ENCODE measurements around the gene CCN2.

The CCN2 gene

GRCh38 chr6:131966443-131966842, 15.3 kb upstream of the CCN2 start:
- no peak for DNase-seq (ENCODE audit: low spot score)

GRCh38 chr6:131963063-131963462, 11.9 kb upstream of the CCN2 start:
- no peak for DNase-seq (ENCODE audit: low spot score)

- DNase-seq (ENCODE audit: low spot score): peak; percentile 26
Measured at GRCh38 chr6:131960371-131961133, 9.4 kb upstream of the CCN2 start.

GRCh38 chr6:131958542-131959470, 7.6 kb upstream of the CCN2 start:
- DNase-seq (ENCODE audit: low spot score): no peak

GRCh38 chr6:131958095-131958494, 6.9 kb upstream of the CCN2 start:
- DNase-seq (ENCODE audit: low spot score): no peak

GRCh38 chr6:131955876-131956275, 4.7 kb upstream of the CCN2 start:
- DNase-seq (ENCODE audit: low spot score): no peak

GRCh38 chr6:131955192-131955591, 4.0 kb upstream of the CCN2 start:
- DNase-seq (ENCODE audit: low spot score): no peak

- peak; percentile 91 for DNase-seq (ENCODE audit: low spot score)
Measured at GRCh38 chr6:131954775-131955107, 3.6 kb upstream of the CCN2 start.

GRCh38 chr6:131954059-131954774, 3.0 kb upstream of the CCN2 start:
- no peak for DNase-seq (ENCODE audit: low spot score)

- DNase-seq (ENCODE audit: low spot score): no peak
Measured at GRCh38 chr6:131952886-131953509, 1.8 kb upstream of the CCN2 start.

GRCh38 chr6:131951576-131952230, 531 bp upstream of the CCN2 start:
- DNase-seq (ENCODE audit: low spot score): no peak

GRCh38 chr6:131949909-131950766, 1.0 kb downstream of the CCN2 start:
- peak; percentile 63 for DNase-seq (ENCODE audit: low spot score)

GRCh38 chr6:131949620-131949908, 1.6 kb downstream of the CCN2 start:
- no peak for DNase-seq (ENCODE audit: low spot score)

GRCh38 chr6:131948692-131949619, 2.2 kb downstream of the CCN2 start:
- DNase-seq (ENCODE audit: low spot score): peak; percentile 25

GRCh38 chr6:131947986-131948661, 3.0 kb downstream of the CCN2 start:
- DNase-seq (ENCODE audit: low spot score): no peak

- DNase-seq (ENCODE audit: low spot score): no peak
Measured at GRCh38 chr6:131946992-131947955, 3.9 kb downstream of the CCN2 start.

- DNase-seq (ENCODE audit: low spot score): no peak
Measured at GRCh38 chr6:131946404-131946991, 4.7 kb downstream of the CCN2 start.

- no peak for DNase-seq (ENCODE audit: low spot score)
Measured at GRCh38 chr6:131945971-131946370, 5.2 kb downstream of the CCN2 start.

Data from RKO (cell line).